ENCODE results near the gene SYTL5.

The SYTL5 gene

DNA sequence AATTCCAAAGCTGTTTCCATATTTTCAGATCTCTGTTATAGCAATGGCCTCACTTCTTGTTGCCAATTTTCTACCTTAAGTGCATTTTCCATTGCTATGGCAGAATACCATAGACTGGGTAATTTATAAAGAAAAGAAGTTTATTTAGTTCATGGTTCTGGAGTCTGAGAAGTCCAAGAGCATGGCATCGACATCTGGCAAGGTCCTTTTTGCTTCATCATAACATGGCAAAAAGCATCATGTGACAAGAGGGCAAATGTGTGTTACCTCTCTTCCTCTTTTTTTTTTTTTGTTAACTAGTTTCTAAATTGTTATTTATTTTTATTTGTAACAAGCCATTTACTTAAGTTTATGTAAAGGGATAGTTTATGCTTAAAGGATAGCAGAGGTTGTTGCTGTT is 45.2 kb upstream of the SYTL5 start:
- no peak for DNase-seq (ENCODE audit: low read depth in 1 of 2, low spot score in 1 of 2)
- TF ChIP-seq, protein P1, sequence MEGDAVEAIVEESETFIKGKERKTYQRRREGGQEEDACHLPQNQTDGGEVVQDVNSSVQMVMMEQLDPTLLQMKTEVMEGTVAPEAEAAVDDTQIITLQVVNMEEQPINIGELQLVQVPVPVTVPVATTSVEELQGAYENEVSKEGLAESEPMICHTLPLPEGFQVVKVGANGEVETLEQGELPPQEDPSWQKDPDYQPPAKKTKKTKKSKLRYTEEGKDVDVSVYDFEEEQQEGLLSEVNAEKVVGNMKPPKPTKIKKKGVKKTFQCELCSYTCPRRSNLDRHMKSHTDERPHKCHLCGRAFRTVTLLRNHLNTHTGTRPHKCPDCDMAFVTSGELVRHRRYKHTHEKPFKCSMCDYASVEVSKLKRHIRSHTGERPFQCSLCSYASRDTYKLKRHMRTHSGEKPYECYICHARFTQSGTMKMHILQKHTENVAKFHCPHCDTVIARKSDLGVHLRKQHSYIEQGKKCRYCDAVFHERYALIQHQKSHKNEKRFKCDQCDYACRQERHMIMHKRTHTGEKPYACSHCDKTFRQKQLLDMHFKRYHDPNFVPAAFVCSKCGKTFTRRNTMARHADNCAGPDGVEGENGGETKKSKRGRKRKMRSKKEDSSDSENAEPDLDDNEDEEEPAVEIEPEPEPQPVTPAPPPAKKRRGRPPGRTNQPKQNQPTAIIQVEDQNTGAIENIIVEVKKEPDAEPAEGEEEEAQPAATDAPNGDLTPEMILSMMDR (IDR thresholded peaks at IDR 0.05; ENCODE audit: insufficient read depth, low read length): no peak
- TF ChIP-seq REST (IDR thresholded peaks at IDR 0.05; ENCODE audit: insufficient replicate concordance, low read depth) (no peak), GABPA (IDR thresholded peaks at IDR 0.05; ENCODE audit: low read depth) (no peak), SPI1 (IDR thresholded peaks at IDR 0.05; ENCODE audit: borderline replicate concordance, low read depth) (no peak), POLR2AphosphoS5 (IDR thresholded peaks at IDR 0.05; ENCODE audit: low read depth) (no peak)
- H3K27ac ChIP-seq (replicated peaks): no peak overlapping the region

DNA sequence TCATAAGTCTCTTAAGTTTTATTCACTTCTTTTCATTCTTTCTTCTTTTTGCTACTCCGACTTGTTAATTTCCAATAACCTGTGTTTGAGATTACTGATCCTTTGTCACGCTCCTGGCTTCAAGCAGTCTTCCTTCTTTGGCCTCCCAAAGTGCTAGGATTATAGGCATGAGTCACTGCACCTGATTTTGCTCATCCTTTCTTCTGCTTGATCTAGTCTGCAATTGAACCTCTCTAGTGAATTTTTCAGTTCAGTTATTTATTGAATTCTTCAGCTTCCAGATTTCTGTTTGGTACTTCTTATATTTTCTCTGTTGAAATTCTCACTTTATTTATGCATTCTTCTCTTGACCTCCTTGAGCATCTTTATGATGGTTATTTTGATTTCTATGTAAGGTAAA is 38.6 kb upstream of the SYTL5 start:
- Histone ChIP-seq H3K4me3 (replicated peaks; ENCODE audit: insufficient read depth, low read length) (no peak overlapping the region), H3K27ac (replicated peaks) (no peak overlapping the region), H3K27me3 (ENCODE audit: insufficient read depth, poor library complexity, severe bottlenecking) (peaks cover 3% of the 10 kb centered on the region)
- TF ChIP-seq SPI1 (IDR thresholded peaks at IDR 0.05; ENCODE audit: borderline replicate concordance, low read depth): no peak
- TF ChIP-seq REST (IDR thresholded peaks at IDR 0.05; ENCODE audit: insufficient replicate concordance, low read depth): no peak
- TF ChIP-seq GABPA (IDR thresholded peaks at IDR 0.05; ENCODE audit: low read depth): no peak
- TF ChIP-seq, protein P1 (IDR thresholded peaks at IDR 0.05; ENCODE audit: insufficient read depth, low read length): no peak
- TF ChIP-seq POLR2AphosphoS5 (IDR thresholded peaks at IDR 0.05; ENCODE audit: low read depth): no peak
- no peak for DNase-seq (ENCODE audit: low read depth in 1 of 2, low spot score in 1 of 2)

More for the DNA sequence above, 45.2 kb upstream of the SYTL5 start:
- peaks cover 3% of the 10 kb centered on the region for H3K27me3 ChIP-seq (ENCODE audit: insufficient read depth, poor library complexity, severe bottlenecking)
- no peak overlapping the region for H3K4me3 ChIP-seq (replicated peaks; ENCODE audit: insufficient read depth, low read length)

GRCh38 chrX:37975421-37975820 is 30.9 kb upstream of the SYTL5 start:
- TF ChIP-seq REST (IDR thresholded peaks at IDR 0.05; ENCODE audit: insufficient replicate concordance, low read depth): no peak
- no peak for TF ChIP-seq SPI1 (IDR thresholded peaks at IDR 0.05; ENCODE audit: borderline replicate concordance, low read depth)
- TF ChIP-seq, protein P1 (IDR thresholded peaks at IDR 0.05; ENCODE audit: insufficient read depth, low read length): no peak
- no peak for TF ChIP-seq POLR2AphosphoS5 (IDR thresholded peaks at IDR 0.05; ENCODE audit: low read depth)
- TF ChIP-seq GABPA (IDR thresholded peaks at IDR 0.05; ENCODE audit: low read depth): no peak
- DNase-seq (ENCODE audit: low read depth in 1 of 2, low spot score in 1 of 2): no peak
- no peak overlapping the region for H3K4me3 ChIP-seq (replicated peaks; ENCODE audit: insufficient read depth, low read length)
- peaks cover 2% of the 10 kb centered on the region for H3K27me3 ChIP-seq (ENCODE audit: insufficient read depth, poor library complexity, severe bottlenecking)
- no peak overlapping the region for H3K27ac ChIP-seq (replicated peaks)

Data from HL-60 (cell line).